ENCODE results near the gene SCTR. TPM values are rescaled to one million over a fixed set of nuclear protein-coding genes. Genes with fewer than 3 reads are reported as not detected.

Gene SCTR
- total RNA-seq, 1 experiment from 2014 or later: not detected

- CTCF ChIA-PET: interaction anchor here (1.1 to 2.0 kb wide), 2 partner anchors 34 to 36 kb away, joined by 3 to 12 read pairs; no protein-coding TSS in a partner anchor
- no peak for TF ChIP-seq CTCF (IDR thresholded peaks at IDR 0.05; ENCODE audit: unreplicated experiment)
- no peaks in the 10 kb centered on the region for H3K27me3 Mint-ChIP-seq (ENCODE audit: insufficient read depth, unreplicated experiment)
- POLR2A ChIA-PET: interaction anchor here (0.7 to 0.9 kb wide), 2 partner anchors 9 to 213 kb away, joined by 4 read pairs; no protein-coding TSS in a partner anchor
- intact Hi-C loops (cut with micrococcal nuclease): no loop called here
- H3K27ac Mint-ChIP-seq (ENCODE audit: low read depth, unreplicated experiment): no peak overlapping the region
- no TSS peak for BruUV-seq (replicated peaks)
- no peak overlapping the region for H3K4me3 Mint-ChIP-seq (ENCODE audit: unreplicated experiment)
- no peak for DNase-seq (ENCODE audit: unreplicated experiment)
- no peaks in the 10 kb centered on the region for H3K36me3 Mint-ChIP-seq (ENCODE audit: insufficient read depth, unreplicated experiment)
- H3K9me3 Mint-ChIP-seq (ENCODE audit: unreplicated experiment): no peaks in the 10 kb centered on the region
- H3K4me1 Mint-ChIP-seq (ENCODE audit: insufficient read depth, unreplicated experiment): no peaks in the 10 kb centered on the region
Measured at GRCh38 chr2:119442850-119443249, 81.4 kb downstream of the SCTR start.

- intact Hi-C loops (cut with micrococcal nuclease): no loop called here
- BruUV-seq (replicated peaks): no TSS peak
- H3K36me3 Mint-ChIP-seq (ENCODE audit: insufficient read depth, unreplicated experiment): no peaks in the 10 kb centered on the region
- H3K9me3 Mint-ChIP-seq (ENCODE audit: unreplicated experiment): no peaks in the 10 kb centered on the region
- TF ChIP-seq CTCF (IDR thresholded peaks at IDR 0.05; ENCODE audit: unreplicated experiment): no peak
- H3K4me3 Mint-ChIP-seq (ENCODE audit: unreplicated experiment): no peak overlapping the region
- H3K27ac Mint-ChIP-seq (ENCODE audit: low read depth, unreplicated experiment): no peak overlapping the region
- POLR2A ChIA-PET: interaction anchor here (0.5 to 0.9 kb wide), 4 partner anchors 9 to 356 kb away, joined by 3 to 4 read pairs (median 4); partner anchors contain the start of gene TMEM37
- H3K27me3 Mint-ChIP-seq (ENCODE audit: insufficient read depth, unreplicated experiment): no peaks in the 10 kb centered on the region
- no peak for DNase-seq (ENCODE audit: unreplicated experiment)
- no peaks in the 10 kb centered on the region for H3K4me1 Mint-ChIP-seq (ENCODE audit: insufficient read depth, unreplicated experiment)
- CTCF ChIA-PET: interaction anchor here (0.7 to 2.0 kb wide), 6 partner anchors 24 to 38 kb away, joined by 3 to 12 read pairs (median 3); no protein-coding TSS in a partner anchor
Measured at GRCh38 chr2:119442226-119442619, 82.1 kb downstream of the SCTR start.

- Mint-ChIP-seq H3K9me3 (ENCODE audit: unreplicated experiment) (no peaks in the 10 kb centered on the region), H3K4me3 (ENCODE audit: unreplicated experiment) (no peak overlapping the region), H3K36me3 (ENCODE audit: insufficient read depth, unreplicated experiment) (no peaks in the 10 kb centered on the region), H3K27me3 (ENCODE audit: insufficient read depth, unreplicated experiment) (no peaks in the 10 kb centered on the region), H3K4me1 (ENCODE audit: insufficient read depth, unreplicated experiment) (no peaks in the 10 kb centered on the region), H3K27ac (ENCODE audit: low read depth, unreplicated experiment) (no peak overlapping the region)
- intact Hi-C loops (cut with micrococcal nuclease): no loop called here
- ChIA-PET POLR2A (interaction anchor here (0.6 to 1.4 kb wide), 4 partner anchors 10 to 216 kb away, joined by 3 to 4 read pairs (median 3); partner anchors contain the start of gene TMEM37), CTCF (interaction anchor here (0.7 to 2.0 kb wide), 6 partner anchors 25 to 37 kb away, joined by 3 to 12 read pairs (median 3); no protein-coding TSS in a partner anchor)
- BruUV-seq (replicated peaks): no TSS peak
- DNase-seq (ENCODE audit: unreplicated experiment): no peak
- TF ChIP-seq CTCF (IDR thresholded peaks at IDR 0.05; ENCODE audit: unreplicated experiment): no peak
Measured at GRCh38 chr2:119441376-119442225, 82.7 kb downstream of the SCTR start.

- no peak for DNase-seq (ENCODE audit: unreplicated experiment)
- intact Hi-C loops (cut with micrococcal nuclease): no loop called here
- Mint-ChIP-seq H3K9me3 (ENCODE audit: unreplicated experiment) (no peaks in the 10 kb centered on the region), H3K4me3 (ENCODE audit: unreplicated experiment) (no peak overlapping the region), H3K27ac (ENCODE audit: low read depth, unreplicated experiment) (no peak overlapping the region), H3K27me3 (ENCODE audit: insufficient read depth, unreplicated experiment) (no peaks in the 10 kb centered on the region), H3K4me1 (ENCODE audit: insufficient read depth, unreplicated experiment) (no peaks in the 10 kb centered on the region), H3K36me3 (ENCODE audit: insufficient read depth, unreplicated experiment) (no peaks in the 10 kb centered on the region)
- no TSS peak for BruUV-seq (replicated peaks)
- TF ChIP-seq CTCF (IDR thresholded peaks at IDR 0.05; ENCODE audit: unreplicated experiment): no peak
- POLR2A ChIA-PET: interaction anchor here (1.4 kb wide), 2 partner anchors 10 to 50 kb away, joined by 3 to 4 read pairs; no protein-coding TSS in a partner anchor
- CTCF ChIA-PET: interaction anchor here (0.6 to 1.1 kb wide), 2 partner anchors 34 to 54 kb away, joined by 3 to 4 read pairs; no protein-coding TSS in a partner anchor
Measured at GRCh38 chr2:119440873-119441272, 83.4 kb downstream of the SCTR start.
